Activated CD4-positive, alpha-beta T cell treated with anti-CD3 and anti-CD28 coated beads, Interleukin-2, amount 10 ng/mL, durations not matched to agents 7 days and 5 days (primary cell): ENCODE results near the gene ARHGAP32. TPM values are rescaled to one million over a fixed set of nuclear protein-coding genes. Genes with fewer than 3 reads are reported as not detected.
A peak's percentile ranks its signal among the peaks of the same experiment; 100 is the strongest.
"Not testable (repeated sequence)": the region's sequence is repeated elsewhere in the genome, so short reads cannot be mapped to it uniquely, and the experiment has no call there.

Experiments used
- CTCF ChIA-PET: fragments of 350-600 bp; sonication (Branson Sonifier 250); formaldehyde crosslinking; loops from one replicate; lab custom pipeline; 2021; ENCODE audit warnings: antibody characterized with exemption; lab: Charles Lee
- POLR2A ChIA-PET: fragments of 350-600 bp; sonication (Branson Sonifier 250); formaldehyde crosslinking; loops from one replicate; lab custom pipeline; 2021; ENCODE audit warnings: antibody characterized with exemption; lab: Charles Lee
- DNase-seq: peaks from one replicate; pipeline ENCODE4 v3.0.0-alpha.2; 2020
- H3K27ac Mint-ChIP-seq: one replicate; pipeline ENCODE4 v1.8.0; 2021; ENCODE audit warnings: mild to moderate bottlenecking, moderate library complexity, mixed read lengths
- H3K27me3 Mint-ChIP-seq: one replicate; pipeline ENCODE4 v1.8.0; 2021; ENCODE audit warnings: mixed read lengths
- H3K36me3 Mint-ChIP-seq: one replicate; pipeline ENCODE4 v1.8.0; 2021; ENCODE audit warnings: low read depth, mixed read lengths
- H3K4me1 Mint-ChIP-seq: one replicate; pipeline ENCODE4 v1.8.0; 2021; ENCODE audit warnings: mixed read lengths
- H3K4me3 Mint-ChIP-seq: one replicate; pipeline ENCODE4 v1.8.0; 2021; ENCODE audit warnings: mild to moderate bottlenecking, moderate library complexity, mixed read lengths
- H3K9me3 Mint-ChIP-seq: one replicate; pipeline ENCODE4 v1.8.0; 2021; ENCODE audit warnings: mixed read lengths
- total RNA-seq, 2 experiments: library from RNA; stranded (reverse); gene quantifications; one replicate each; pipeline ENCODE4 v1.2.3, GENCODE V29; 2021

The ARHGAP32 gene
- total RNA-seq, 2 experiments from 2014 or later, result 4.8 to 5.1 TPM

DNA sequence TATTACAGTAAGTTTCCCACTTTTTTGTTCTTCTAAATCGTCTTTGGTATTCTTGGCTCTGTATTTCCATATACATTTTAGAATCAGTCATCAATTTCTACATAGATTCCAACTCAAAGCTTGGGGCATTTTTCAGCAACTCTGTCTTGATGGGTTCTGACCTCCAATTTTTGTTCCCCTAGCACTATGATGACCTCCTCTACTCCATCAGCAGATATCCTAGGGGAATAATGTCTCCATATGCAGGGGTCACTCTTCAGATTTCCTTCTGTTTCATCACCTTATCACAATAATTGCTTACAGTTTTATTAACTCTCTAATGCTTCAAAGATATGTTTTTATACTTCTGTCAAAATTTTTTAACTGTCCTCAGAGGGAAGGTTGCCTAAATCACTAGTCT is 158.1 kb downstream of the ARHGAP32 start:
- H3K4me1 Mint-ChIP-seq, result no peaks in the 10 kb centered on the region
- CTCF ChIA-PET, result interaction anchor here (0.7 to 1.1 kb wide), 2 partner anchors 10 to 1391 kb away, joined by 4 to 5 read pairs; no protein-coding TSS in a partner anchor
- DNase-seq, result no peak
- H3K27ac Mint-ChIP-seq, result no peak overlapping the region
- no peaks in the 10 kb centered on the region for H3K27me3 Mint-ChIP-seq
- H3K36me3 Mint-ChIP-seq, result no peaks in the 10 kb centered on the region
- POLR2A ChIA-PET, result no interaction called here
- no peaks in the 10 kb centered on the region for H3K9me3 Mint-ChIP-seq
- no peak overlapping the region for H3K4me3 Mint-ChIP-seq

DNA sequence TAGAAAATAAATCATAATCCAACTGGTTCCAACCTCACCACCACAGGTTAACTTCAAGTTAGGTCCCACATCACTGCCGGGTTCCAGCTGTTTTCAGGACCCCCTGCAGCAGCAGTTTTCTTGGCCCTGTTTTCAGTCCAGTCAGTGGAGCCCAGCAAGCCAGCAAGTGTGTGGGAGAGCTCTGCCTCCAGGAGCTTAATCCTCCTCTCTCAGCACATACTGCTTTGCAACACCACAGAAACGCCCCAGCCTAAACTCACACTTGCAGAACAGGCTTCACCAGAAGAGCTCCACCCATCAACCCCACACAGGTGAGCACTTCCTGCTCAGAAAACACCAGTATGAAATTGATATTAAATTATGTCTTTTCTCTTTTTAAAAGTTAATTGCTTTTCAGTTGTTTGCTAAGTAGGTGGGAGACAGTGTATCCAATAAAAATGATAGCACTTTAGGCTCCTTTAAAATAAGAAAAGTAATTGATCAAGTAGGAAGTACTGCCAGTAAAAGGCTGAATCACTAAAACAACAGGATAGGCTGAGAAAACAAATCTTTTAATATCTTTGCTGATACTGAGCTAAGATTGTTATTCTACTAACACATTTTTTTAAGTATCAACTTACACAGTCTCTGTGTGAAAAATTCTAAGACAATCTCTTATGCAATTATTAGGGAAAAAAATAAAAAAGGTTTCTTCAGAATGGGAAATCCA is 168.0 kb downstream of the ARHGAP32 start:
- H3K36me3 Mint-ChIP-seq, result no peaks in the 10 kb centered on the region
- H3K27me3 Mint-ChIP-seq, result no peaks in the 10 kb centered on the region
- peak overlapping the region; percentile 37 for H3K4me3 Mint-ChIP-seq
- H3K27ac Mint-ChIP-seq, result no peak overlapping the region
- H3K9me3 Mint-ChIP-seq, result no peaks in the 10 kb centered on the region
- ChIA-PET POLR2A (no interaction called here), CTCF (interaction anchor here (0.7 kb wide), 1 partner anchor 10 kb away, joined by 5 read pairs; no protein-coding TSS in a partner anchor)
- DNase-seq, result peak; percentile 31
- peaks cover 29% of the 10 kb centered on the region for H3K4me1 Mint-ChIP-seq

GRCh38 chr11:129021295-129021694 is 170.8 kb downstream of the ARHGAP32 start:
- H3K27me3 Mint-ChIP-seq, result no peaks in the 10 kb centered on the region
- no peaks in the 10 kb centered on the region for H3K36me3 Mint-ChIP-seq
- no peak for DNase-seq
- ChIA-PET CTCF (no interaction called here), POLR2A (no interaction called here)
- no peaks in the 10 kb centered on the region for H3K9me3 Mint-ChIP-seq
- no peak overlapping the region for H3K4me3 Mint-ChIP-seq
- peaks cover 29% of the 10 kb centered on the region for H3K4me1 Mint-ChIP-seq
- H3K27ac Mint-ChIP-seq, result no peak overlapping the region

GRCh38 chr11:129018991-129019390 is 173.1 kb downstream of the ARHGAP32 start:
- Mint-ChIP-seq H3K9me3 (no peaks in the 10 kb centered on the region), H3K4me3 (no peak overlapping the region), H3K27ac (no peak overlapping the region), H3K4me1 (peaks cover 23% of the 10 kb centered on the region), H3K36me3 (no peaks in the 10 kb centered on the region), H3K27me3 (no peaks in the 10 kb centered on the region)
- DNase-seq, result no peak
- ChIA-PET CTCF (interaction anchor here (0.6 kb wide), 1 partner anchor 45 kb away, joined by 3 read pairs; no protein-coding TSS in a partner anchor), POLR2A (no interaction called here)

- no peak overlapping the region for H3K27ac Mint-ChIP-seq
- ChIA-PET CTCF (no interaction called here), POLR2A (no interaction called here)
- H3K9me3 Mint-ChIP-seq, result no peaks in the 10 kb centered on the region
- no peak for DNase-seq
- H3K27me3 Mint-ChIP-seq, result no peaks in the 10 kb centered on the region
- H3K4me3 Mint-ChIP-seq, result no peak overlapping the region
- H3K36me3 Mint-ChIP-seq, result no peaks in the 10 kb centered on the region
- peaks cover 18% of the 10 kb centered on the region for H3K4me1 Mint-ChIP-seq
Observed at GRCh38 chr11:129018126-129018525, 174.0 kb downstream of the ARHGAP32 start.

- no peaks in the 10 kb centered on the region for H3K27me3 Mint-ChIP-seq
- no peak for DNase-seq
- CTCF ChIA-PET, result no interaction called here
- no peaks in the 10 kb centered on the region for H3K9me3 Mint-ChIP-seq
- H3K4me1 Mint-ChIP-seq, result no peaks in the 10 kb centered on the region
- no peaks in the 10 kb centered on the region for H3K36me3 Mint-ChIP-seq
- H3K27ac Mint-ChIP-seq, result no peak overlapping the region
- POLR2A ChIA-PET, result no interaction called here
- no peak overlapping the region for H3K4me3 Mint-ChIP-seq
Observed at GRCh38 chr11:129013737-129014475, 178.2 kb downstream of the ARHGAP32 start.

DNA sequence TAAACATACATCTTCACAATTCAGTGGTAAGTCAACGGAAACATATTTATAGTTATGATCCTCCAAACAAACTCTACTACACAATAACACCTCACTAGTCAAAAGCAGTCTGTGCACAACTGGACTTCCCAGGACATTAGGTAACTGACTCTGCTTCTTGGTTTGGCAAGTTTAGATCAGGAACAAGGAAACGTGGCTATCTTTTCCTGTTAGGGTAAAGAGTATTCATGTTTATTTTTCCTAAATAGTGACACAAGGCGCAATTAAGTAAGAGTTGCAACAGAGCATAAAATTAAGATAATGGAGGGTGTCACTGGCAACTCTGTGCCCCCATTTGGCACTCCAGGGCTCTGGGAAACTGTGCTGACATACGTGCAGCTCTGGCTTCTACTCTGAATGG is 179.2 kb downstream of the ARHGAP32 start:
- Mint-ChIP-seq H3K27ac (no peak overlapping the region), H3K9me3 (peaks cover 2% of the 10 kb centered on the region), H3K27me3 (no peaks in the 10 kb centered on the region), H3K4me3 (no peak overlapping the region), H3K36me3 (no peaks in the 10 kb centered on the region), H3K4me1 (no peaks in the 10 kb centered on the region)
- ChIA-PET CTCF (no interaction called here), POLR2A (no interaction called here)
- DNase-seq, result no peak

DNA sequence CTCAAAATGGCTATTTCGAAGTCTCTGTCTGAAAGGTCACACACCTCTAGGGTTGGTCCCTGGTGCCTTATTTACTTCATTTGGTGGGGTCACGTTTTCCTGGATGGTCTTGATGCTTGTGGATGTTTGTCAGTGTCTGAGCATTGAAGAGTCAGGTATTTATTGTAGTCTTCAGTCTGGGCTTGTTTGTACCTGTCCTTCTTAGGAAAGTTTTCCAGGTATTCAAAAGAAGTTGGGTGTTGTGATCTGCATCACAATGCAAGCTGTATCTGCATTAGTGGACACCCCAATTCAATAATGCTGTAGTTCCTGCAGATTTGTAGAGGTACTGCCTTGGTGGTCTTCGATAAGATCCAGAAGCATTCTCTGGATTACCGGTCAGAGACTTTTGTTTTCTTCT is 186.0 kb downstream of the ARHGAP32 start:
- POLR2A ChIA-PET, result no interaction called here
- DNase-seq, result no peak
- Mint-ChIP-seq H3K9me3 (peaks cover 12% of the 10 kb centered on the region), H3K4me3 (no peak overlapping the region), H3K27ac (no peak overlapping the region), H3K4me1 (no peaks in the 10 kb centered on the region), H3K36me3 (no peaks in the 10 kb centered on the region), H3K27me3 (no peaks in the 10 kb centered on the region)
- CTCF ChIA-PET, result no interaction called here

DNA sequence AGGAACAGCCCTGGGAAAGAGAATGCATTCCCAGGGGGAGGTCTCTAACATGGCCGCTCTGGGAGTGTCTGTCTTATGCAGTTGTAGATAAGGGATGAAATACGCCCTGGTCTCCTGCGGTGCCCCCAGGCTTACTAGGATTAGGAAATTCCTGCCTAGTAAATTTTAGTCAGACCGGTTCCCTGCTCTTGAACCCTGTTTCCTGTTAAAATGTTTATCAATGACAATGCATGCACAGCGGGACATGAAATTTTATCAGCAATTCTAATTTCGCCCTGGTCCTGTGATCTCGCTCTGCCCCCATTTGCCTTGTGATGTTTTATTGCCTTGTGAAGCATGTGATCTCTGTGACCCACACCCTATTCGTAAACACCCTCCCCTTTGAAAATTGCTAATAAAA is 193.0 kb downstream of the ARHGAP32 start:
- DNase-seq, H3K36me3 Mint-ChIP-seq, H3K27ac Mint-ChIP-seq, H3K4me3 Mint-ChIP-seq, CTCF ChIA-PET, POLR2A ChIA-PET, H3K27me3 Mint-ChIP-seq, H3K4me1 Mint-ChIP-seq: not testable (repeated sequence)
- peaks cover 20% of the 10 kb centered on the region for H3K9me3 Mint-ChIP-seq

DNA sequence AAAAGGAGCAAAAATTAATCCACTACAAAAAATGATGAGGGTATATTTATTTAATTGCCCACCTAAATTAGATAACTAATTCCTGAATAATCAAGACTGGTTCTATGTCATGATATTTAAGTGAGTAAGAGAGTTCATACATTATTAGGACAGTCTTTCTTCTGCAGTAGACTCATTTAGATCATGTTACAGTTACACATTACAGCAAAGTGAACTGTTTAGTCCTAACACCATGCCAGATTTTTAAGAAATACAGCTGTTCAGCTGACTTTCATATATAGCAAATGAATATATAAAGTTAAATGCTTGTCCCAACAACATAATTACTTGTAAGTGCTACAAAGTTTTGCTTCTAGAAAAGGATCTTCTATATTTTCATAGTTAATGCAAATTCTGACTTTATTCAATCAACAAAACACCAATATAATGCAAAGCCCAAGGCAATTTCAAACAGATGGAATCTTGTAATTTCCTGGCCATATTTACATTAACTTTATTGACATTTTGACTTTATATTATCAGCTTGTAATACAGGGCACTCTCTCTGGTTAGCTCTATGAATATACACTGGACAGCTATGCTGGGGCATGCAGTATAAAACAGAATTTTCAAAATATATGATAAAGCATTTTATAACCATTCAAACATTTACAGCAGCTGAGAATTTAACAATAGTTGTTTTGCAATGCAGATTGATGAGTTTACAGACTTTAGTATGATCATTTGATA is 203.7 kb downstream of the ARHGAP32 start:
- DNase-seq, result no peak
- CTCF ChIA-PET, result no interaction called here
- POLR2A ChIA-PET, result no interaction called here
- Mint-ChIP-seq H3K9me3 (peaks cover 3% of the 10 kb centered on the region), H3K27me3 (no peaks in the 10 kb centered on the region), H3K27ac (no peak overlapping the region), H3K4me3 (no peak overlapping the region), H3K36me3 (peaks cover 2% of the 10 kb centered on the region), H3K4me1 (peaks cover 10% of the 10 kb centered on the region)

- Mint-ChIP-seq H3K4me1 (peaks cover 6% of the 10 kb centered on the region), H3K36me3 (peaks cover 2% of the 10 kb centered on the region), H3K4me3 (no peak overlapping the region), H3K9me3 (peaks cover 3% of the 10 kb centered on the region), H3K27ac (no peak overlapping the region), H3K27me3 (no peaks in the 10 kb centered on the region)
- DNase-seq, result no peak
- POLR2A ChIA-PET, result no interaction called here
- CTCF ChIA-PET, result interaction anchor here (1.3 to 1.6 kb wide), 2 partner anchors 12 to 30 kb away, joined by 4 to 8 read pairs; no protein-coding TSS in a partner anchor
Observed at GRCh38 chr11:128985880-128986279, 206.2 kb downstream of the ARHGAP32 start.

DNA sequence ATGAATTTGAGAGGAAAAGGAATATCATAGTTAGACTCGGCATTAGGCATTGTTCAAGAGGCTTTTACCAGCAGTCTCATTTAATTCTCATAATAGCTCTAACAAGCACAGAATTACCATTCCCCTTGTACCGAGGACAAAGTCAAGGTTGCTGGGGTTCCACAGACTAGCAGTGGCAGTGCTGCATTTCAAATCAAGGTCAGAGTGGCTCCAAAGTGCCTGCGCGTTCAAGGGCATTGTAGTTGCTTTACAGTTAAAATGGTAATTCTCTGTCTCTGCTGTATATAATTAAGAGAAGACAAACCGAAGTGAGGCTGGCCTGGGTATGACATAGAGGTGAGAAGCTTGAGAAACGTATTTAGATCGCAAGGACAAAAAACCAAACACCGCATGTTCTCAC is 209.1 kb downstream of the ARHGAP32 start:
- H3K4me3 Mint-ChIP-seq, result no peak overlapping the region
- POLR2A ChIA-PET, result no interaction called here

DNA sequence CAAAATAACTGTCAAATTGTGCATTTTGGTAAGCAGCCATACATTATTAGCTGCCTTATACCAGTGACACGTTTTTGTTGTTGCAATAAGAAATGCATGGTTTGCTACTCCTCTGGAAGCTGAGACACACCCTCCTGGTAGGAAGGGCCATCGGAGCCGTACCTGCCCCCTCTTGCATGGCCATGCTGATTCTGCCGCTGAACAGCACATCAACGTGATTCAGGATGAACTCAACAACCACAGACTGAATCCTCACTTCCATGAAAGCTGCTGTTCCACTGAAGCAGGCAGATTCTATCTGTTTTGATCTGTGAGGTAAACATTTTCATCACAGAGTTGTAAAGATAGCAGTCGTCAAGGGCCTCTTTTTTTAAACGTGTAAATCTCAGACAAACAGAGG is 210.9 kb downstream of the ARHGAP32 start:
- peaks cover 5% of the 10 kb centered on the region for H3K4me1 Mint-ChIP-seq
- DNase-seq, result no peak
- H3K4me3 Mint-ChIP-seq, result no peak overlapping the region
- no peaks in the 10 kb centered on the region for H3K9me3 Mint-ChIP-seq
- CTCF ChIA-PET, result interaction anchor here (0.5 kb wide), 1 partner anchor 17 kb away, joined by 3 read pairs; no protein-coding TSS in a partner anchor
- no peaks in the 10 kb centered on the region for H3K27me3 Mint-ChIP-seq
- peaks cover 4% of the 10 kb centered on the region for H3K36me3 Mint-ChIP-seq
- POLR2A ChIA-PET, result no interaction called here
- H3K27ac Mint-ChIP-seq, result no peak overlapping the region

More for the DNA sequence above, 209.1 kb downstream of the ARHGAP32 start:
- no peak overlapping the region for H3K27ac Mint-ChIP-seq
- H3K36me3 Mint-ChIP-seq, result peaks cover 2% of the 10 kb centered on the region
- no peak for DNase-seq
- H3K27me3 Mint-ChIP-seq, result no peaks in the 10 kb centered on the region
- CTCF ChIA-PET, result no interaction called here
- H3K9me3 Mint-ChIP-seq, result no peaks in the 10 kb centered on the region
- H3K4me1 Mint-ChIP-seq, result peaks cover 6% of the 10 kb centered on the region
